HepG2 (cell line): ENCODE measurements around the gene NPB. TPM values are rescaled to one million over a fixed set of nuclear protein-coding genes. Genes with fewer than 3 reads are reported as not detected.
A peak's percentile ranks its signal among the peaks of the same experiment; 100 is the strongest.

Experiments used
- ATF7 ChIP-seq, 2 experiments: fragments of 450-650 bp in 1 of 2; sonication (generic) in 1 of 2; formaldehyde crosslinking in 1 of 2; IDR thresholded peaks; 2 replicates each; pipeline versions ENCODE4 v1.4.0 to v1.6.1; 2016 to 2020; ENCODE audit warnings: antibody characterized with exemption in 1 of 2, mild to moderate bottlenecking in 1 of 2, missing genetic modification reagents in 1 of 2
- CREM ChIP-seq, 2 experiments: sonication (generic) in 1 of 2; formaldehyde crosslinking in 1 of 2; IDR thresholded peaks; 2 replicates each; pipeline versions ENCODE4 v1.4.0 to v1.6.1; 2016 to 2020; ENCODE audit warnings: antibody characterized with exemption in 1 of 2, mild to moderate bottlenecking in 1 of 2, missing genetic modification reagents in 1 of 2
- MAZ ChIP-seq, 2 experiments: sonication (generic) in 1 of 2; formaldehyde crosslinking in 1 of 2; IDR thresholded peaks; 2 replicates each; pipeline versions ENCODE4 v1.5.0 to v1.6.1; 2012 to 2020; ENCODE audit warnings: low read depth in 2 of 2, mild to moderate bottlenecking in 2 of 2, borderline replicate concordance in 1 of 2, improper control_type of control experiment in 1 of 2, low read length in 1 of 2, missing genetic modification reagents in 1 of 2, moderate library complexity in 1 of 2
- NFE2L1 ChIP-seq: sonication (generic); formaldehyde crosslinking; IDR thresholded peaks from 2 replicates; pipeline ENCODE4 v1.4.0; 2020; ENCODE audit warnings: missing genetic modification reagents, mild to moderate bottlenecking, borderline replicate concordance
- TAF1 ChIP-seq: sonication (generic); formaldehyde crosslinking; IDR thresholded peaks from 2 replicates; pipeline ENCODE4 v1.4.0; 2020; ENCODE audit warnings: missing genetic modification reagents
- ZKSCAN8 ChIP-seq: IDR thresholded peaks from 2 replicates; pipeline ENCODE4 v1.6.1; 2016; ENCODE audit warnings: borderline replicate concordance, missing genetic modification reagents, missing compliant biosample characterization
- ZNF282 ChIP-seq: fragments of 450-650 bp; IDR thresholded peaks from 2 replicates; pipeline ENCODE4 v1.6.1; 2018; ENCODE audit not compliant: partially characterized antibody
- ZNF720 ChIP-seq: sonication (generic); formaldehyde crosslinking; IDR thresholded peaks from 2 replicates; pipeline ENCODE4 v1.4.0; 2020; ENCODE audit warnings: missing genetic modification reagents
- ZNF792 ChIP-seq: IDR thresholded peaks from 2 replicates; pipeline ENCODE4 v1.6.1; 2016
- ZNF816 ChIP-seq: sonication (generic); formaldehyde crosslinking; IDR thresholded peaks from 2 replicates; pipeline ENCODE4 v1.8.0; 2022; ENCODE audit warnings: missing genetic modification reagents, mild to moderate bottlenecking, borderline replicate concordance
- polyA plus RNA-seq, 8 experiments: library from polyadenylated mRNA; depleted of rRNA in 3 of 8; stranded (reverse) in 7 of 8; unstranded in 1 of 8; fragments of >200 nt; fragmentation: Illumina TruSeq in 4 of 8; extraction: Trizol in 4 of 8; gene quantifications; 2 replicates each; pipeline versions ENCODE4 v1.2.1 to v1.2.3, GENCODE V29; 2011 to 2016; ENCODE audit warnings: low read depth in 4 of 8, missing spikeins in 1 of 8, mixed read lengths in 1 of 8; ENCODE audit not compliant: insufficient read depth in 1 of 8
- total RNA-seq, 5 experiments: library from RNA; depleted of rRNA; stranded (reverse); fragments of >200 nt; fragmentation: Illumina TruSeq; extraction: Trizol; gene quantifications; 2 replicates each; pipeline ENCODE4 v1.2.3, GENCODE V29; 2016; ENCODE audit warnings: low read depth in 1 of 5
- TF ChIP-seq, protein P1 (sequence below): sonication (generic); formaldehyde crosslinking; IDR thresholded peaks from 2 replicates; pipeline ENCODE4 v1.4.0; 2020; ENCODE audit warnings: mild to moderate bottlenecking, missing genetic modification reagents
- TF ChIP-seq, protein P2 (sequence below): sonication (generic); formaldehyde crosslinking; IDR thresholded peaks from 2 replicates; pipeline ENCODE4 v1.9.0; 2021; ENCODE audit warnings: mild to moderate bottlenecking, missing genetic modification reagents
- TF ChIP-seq, protein P3 (sequence below): sonication (generic); formaldehyde crosslinking; IDR thresholded peaks from 2 replicates; pipeline ENCODE4 v1.8.1; 2023; ENCODE audit warnings: mild to moderate bottlenecking, missing genetic modification reagents, borderline replicate concordance
- TF ChIP-seq, protein P4 (sequence below): sonication (generic); formaldehyde crosslinking; IDR thresholded peaks from 2 replicates; pipeline ENCODE4 v1.4.0; 2020; ENCODE audit warnings: missing genetic modification reagents
- TF ChIP-seq, protein P5 (sequence below): sonication (generic); formaldehyde crosslinking; IDR thresholded peaks from 2 replicates; pipeline ENCODE4 v1.8.1; 2023; ENCODE audit warnings: missing genetic modification reagents, mild to moderate bottlenecking, borderline replicate concordance

The NPB gene
- total and polyA plus RNA-seq, 2 of the 13 experiments (the other 11 are each of a cell fraction or from before 2014, with no cell fraction given) = 0.11 to 0.93 TPM

DNA sequence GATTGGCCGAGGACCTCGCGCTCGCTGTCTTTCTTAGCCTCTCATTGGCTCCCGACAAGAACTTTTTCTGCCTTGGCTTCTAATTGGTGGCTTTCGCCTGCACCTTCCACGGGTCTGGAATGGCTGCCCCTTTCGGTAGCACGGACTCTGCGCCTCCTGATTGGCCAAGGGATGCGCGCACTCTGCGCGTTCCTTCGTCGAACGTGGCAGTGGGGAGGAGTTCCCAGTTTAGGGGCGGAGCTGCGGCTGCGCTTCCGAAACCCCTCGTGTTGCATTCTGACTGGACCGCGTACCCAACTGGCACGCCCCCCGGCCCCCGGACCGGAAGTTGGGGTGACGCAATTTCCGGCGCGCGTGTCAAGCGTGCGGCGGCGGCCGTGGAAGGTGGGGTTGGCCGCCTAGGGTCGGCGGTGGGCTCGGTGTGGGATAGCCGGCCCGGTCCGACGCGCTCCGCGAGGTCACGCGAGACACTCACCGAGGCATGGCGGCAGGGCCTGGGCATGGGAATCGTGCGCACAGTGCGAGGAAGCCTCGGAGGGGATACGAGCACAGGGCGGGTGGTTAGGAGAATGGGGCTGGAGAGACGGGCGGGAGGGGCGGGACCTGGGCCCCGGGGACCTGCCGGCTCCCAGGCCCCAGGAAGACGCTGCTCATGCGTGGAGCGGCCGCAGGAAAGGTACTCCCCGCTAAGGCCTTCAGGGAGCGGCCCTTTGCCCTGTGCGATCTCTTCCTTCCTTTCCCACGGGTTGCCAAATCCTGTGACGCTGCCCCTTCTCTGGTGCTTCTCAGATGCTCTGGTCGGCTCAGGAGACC is 41.1 kb upstream of the NPB start (continued):
- TF ChIP-seq ZNF792 = peak; percentile 78
- TF ChIP-seq, protein P1, sequence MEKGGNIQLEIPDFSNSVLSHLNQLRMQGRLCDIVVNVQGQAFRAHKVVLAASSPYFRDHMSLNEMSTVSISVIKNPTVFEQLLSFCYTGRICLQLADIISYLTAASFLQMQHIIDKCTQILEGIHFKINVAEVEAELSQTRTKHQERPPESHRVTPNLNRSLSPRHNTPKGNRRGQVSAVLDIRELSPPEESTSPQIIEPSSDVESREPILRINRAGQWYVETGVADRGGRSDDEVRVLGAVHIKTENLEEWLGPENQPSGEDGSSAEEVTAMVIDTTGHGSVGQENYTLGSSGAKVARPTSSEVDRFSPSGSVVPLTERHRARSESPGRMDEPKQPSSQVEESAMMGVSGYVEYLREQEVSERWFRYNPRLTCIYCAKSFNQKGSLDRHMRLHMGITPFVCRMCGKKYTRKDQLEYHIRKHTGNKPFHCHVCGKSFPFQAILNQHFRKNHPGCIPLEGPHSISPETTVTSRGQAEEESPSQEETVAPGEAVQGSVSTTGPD = no peak
- TF ChIP-seq, protein P2, sequence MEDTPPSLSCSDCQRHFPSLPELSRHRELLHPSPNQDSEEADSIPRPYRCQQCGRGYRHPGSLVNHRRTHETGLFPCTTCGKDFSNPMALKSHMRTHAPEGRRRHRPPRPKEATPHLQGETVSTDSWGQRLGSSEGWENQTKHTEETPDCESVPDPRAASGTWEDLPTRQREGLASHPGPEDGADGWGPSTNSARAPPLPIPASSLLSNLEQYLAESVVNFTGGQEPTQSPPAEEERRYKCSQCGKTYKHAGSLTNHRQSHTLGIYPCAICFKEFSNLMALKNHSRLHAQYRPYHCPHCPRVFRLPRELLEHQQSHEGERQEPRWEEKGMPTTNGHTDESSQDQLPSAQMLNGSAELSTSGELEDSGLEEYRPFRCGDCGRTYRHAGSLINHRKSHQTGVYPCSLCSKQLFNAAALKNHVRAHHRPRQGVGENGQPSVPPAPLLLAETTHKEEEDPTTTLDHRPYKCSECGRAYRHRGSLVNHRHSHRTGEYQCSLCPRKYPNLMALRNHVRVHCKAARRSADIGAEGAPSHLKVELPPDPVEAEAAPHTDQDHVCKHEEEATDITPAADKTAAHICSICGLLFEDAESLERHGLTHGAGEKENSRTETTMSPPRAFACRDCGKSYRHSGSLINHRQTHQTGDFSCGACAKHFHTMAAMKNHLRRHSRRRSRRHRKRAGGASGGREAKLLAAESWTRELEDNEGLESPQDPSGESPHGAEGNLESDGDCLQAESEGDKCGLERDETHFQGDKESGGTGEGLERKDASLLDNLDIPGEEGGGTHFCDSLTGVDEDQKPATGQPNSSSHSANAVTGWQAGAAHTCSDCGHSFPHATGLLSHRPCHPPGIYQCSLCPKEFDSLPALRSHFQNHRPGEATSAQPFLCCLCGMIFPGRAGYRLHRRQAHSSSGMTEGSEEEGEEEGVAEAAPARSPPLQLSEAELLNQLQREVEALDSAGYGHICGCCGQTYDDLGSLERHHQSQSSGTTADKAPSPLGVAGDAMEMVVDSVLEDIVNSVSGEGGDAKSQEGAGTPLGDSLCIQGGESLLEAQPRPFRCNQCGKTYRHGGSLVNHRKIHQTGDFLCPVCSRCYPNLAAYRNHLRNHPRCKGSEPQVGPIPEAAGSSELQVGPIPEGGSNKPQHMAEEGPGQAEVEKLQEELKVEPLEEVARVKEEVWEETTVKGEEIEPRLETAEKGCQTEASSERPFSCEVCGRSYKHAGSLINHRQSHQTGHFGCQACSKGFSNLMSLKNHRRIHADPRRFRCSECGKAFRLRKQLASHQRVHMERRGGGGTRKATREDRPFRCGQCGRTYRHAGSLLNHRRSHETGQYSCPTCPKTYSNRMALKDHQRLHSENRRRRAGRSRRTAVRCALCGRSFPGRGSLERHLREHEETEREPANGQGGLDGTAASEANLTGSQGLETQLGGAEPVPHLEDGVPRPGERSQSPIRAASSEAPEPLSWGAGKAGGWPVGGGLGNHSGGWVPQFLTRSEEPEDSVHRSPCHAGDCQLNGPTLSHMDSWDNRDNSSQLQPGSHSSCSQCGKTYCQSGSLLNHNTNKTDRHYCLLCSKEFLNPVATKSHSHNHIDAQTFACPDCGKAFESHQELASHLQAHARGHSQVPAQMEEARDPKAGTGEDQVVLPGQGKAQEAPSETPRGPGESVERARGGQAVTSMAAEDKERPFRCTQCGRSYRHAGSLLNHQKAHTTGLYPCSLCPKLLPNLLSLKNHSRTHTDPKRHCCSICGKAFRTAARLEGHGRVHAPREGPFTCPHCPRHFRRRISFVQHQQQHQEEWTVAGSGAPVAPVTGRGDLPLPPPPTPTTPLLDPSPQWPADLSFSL (CRISPR knock-in tag) = no peak
- TF ChIP-seq ZNF282 = no peak
- no peak; the same call in 1 of the 2 replicates for TF ChIP-seq MAZ (IDR thresholded peaks at IDR 0.05; ENCODE audit: borderline replicate concordance, low read depth, low read length)
- peak; percentile 45 for TF ChIP-seq MAZ (CRISPR knock-in tag; IDR thresholded peaks at IDR 0.05; ENCODE audit: low read depth)
- TF ChIP-seq CREM (IDR thresholded peaks at IDR 0.05) = peak; percentile 95
- TF ChIP-seq CREM (CRISPR knock-in tag; IDR thresholded peaks at IDR 0.05) = peak; percentile 69
- peak; percentile 98 for TF ChIP-seq TAF1
- 0 out of 2 replicates have a peak, but pooled peaks have one; percentile 63 for TF ChIP-seq NFE2L1 (CRISPR knock-in tag)
- TF ChIP-seq, protein P3, sequence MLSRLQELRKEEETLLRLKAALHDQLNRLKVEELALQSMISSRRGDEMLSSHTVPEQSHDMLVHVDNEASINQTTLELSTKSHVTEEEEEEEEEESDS (CRISPR knock-in tag) = no peak
- TF ChIP-seq ZNF720 (CRISPR knock-in tag) = no peak
- TF ChIP-seq ZKSCAN8 (CRISPR knock-in tag) = peak; percentile 15; the same call in 1 of the 2 replicates
- TF ChIP-seq, protein P4, sequence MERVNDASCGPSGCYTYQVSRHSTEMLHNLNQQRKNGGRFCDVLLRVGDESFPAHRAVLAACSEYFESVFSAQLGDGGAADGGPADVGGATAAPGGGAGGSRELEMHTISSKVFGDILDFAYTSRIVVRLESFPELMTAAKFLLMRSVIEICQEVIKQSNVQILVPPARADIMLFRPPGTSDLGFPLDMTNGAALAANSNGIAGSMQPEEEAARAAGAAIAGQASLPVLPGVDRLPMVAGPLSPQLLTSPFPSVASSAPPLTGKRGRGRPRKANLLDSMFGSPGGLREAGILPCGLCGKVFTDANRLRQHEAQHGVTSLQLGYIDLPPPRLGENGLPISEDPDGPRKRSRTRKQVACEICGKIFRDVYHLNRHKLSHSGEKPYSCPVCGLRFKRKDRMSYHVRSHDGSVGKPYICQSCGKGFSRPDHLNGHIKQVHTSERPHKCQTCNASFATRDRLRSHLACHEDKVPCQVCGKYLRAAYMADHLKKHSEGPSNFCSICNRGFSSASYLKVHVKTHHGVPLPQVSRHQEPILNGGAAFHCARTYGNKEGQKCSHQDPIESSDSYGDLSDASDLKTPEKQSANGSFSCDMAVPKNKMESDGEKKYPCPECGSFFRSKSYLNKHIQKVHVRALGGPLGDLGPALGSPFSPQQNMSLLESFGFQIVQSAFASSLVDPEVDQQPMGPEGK (CRISPR knock-in tag) = peak; percentile 82
- peak; percentile 93 for TF ChIP-seq ATF7 (IDR thresholded peaks at IDR 0.05)
- peak; percentile 98 for TF ChIP-seq ATF7 (CRISPR knock-in tag; IDR thresholded peaks at IDR 0.05)
- TF ChIP-seq, protein P5, sequence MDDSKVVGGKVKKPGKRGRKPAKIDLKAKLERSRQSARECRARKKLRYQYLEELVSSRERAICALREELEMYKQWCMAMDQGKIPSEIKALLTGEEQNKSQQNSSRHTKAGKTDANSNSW (CRISPR knock-in tag) = 0 out of 2 replicates have a peak, but pooled peaks have one; percentile 75
- no peak; the same call in 1 of the 2 replicates for TF ChIP-seq ZNF816 (CRISPR knock-in tag)
